ENCODE results near the gene THADA.
"Not testable (repeated sequence)": the region's sequence is repeated elsewhere in the genome, so short reads cannot be mapped to it uniquely, and the experiment has no call there.

THADA gene

GRCh38 chr2:43448011-43448821, 147.6 kb downstream of the THADA start:
- TF ChIP-seq CTCF (IDR thresholded peaks at IDR 0.05; ENCODE audit: insufficient read depth, low read depth, low read length, missing control alignments), result no peak
- H3K4me3 ChIP-seq (ENCODE audit: low read depth, low read length), result no peak overlapping the region
- DNase-seq (ENCODE audit: low read depth), result no peak

- not testable (repeated sequence) for DNase-seq (ENCODE audit: low read depth)
These were observed 149.1 kb downstream of the THADA start for GRCh38 chr2:43446755-43447154.

GRCh38 chr2:43445781-43446180, 150.1 kb downstream of the THADA start:
- H3K4me3 ChIP-seq (ENCODE audit: low read depth, low read length), result no peak overlapping the region
- DNase-seq (ENCODE audit: low read depth), result no peak
- no peak for TF ChIP-seq CTCF (IDR thresholded peaks at IDR 0.05; ENCODE audit: insufficient read depth, low read depth, low read length, missing control alignments)

More at GRCh38 chr2:43446755-43447154, 149.1 kb downstream of the THADA start:
- not testable (repeated sequence) for H3K4me3 ChIP-seq (ENCODE audit: low read depth, low read length)

GRCh38 chr2:43444989-43445645, 150.7 kb downstream of the THADA start:
- H3K4me3 ChIP-seq (ENCODE audit: low read depth, low read length), result no peak overlapping the region
- TF ChIP-seq CTCF (IDR thresholded peaks at IDR 0.05; ENCODE audit: insufficient read depth, low read depth, low read length, missing control alignments), result no peak
- DNase-seq (ENCODE audit: low read depth), result no peak

- DNase-seq (ENCODE audit: low read depth), result no peak
These were observed 152.6 kb downstream of the THADA start for GRCh38 chr2:43443282-43443681.

GRCh38 chr2:43441195-43441594, 154.6 kb downstream of the THADA start:
- H3K4me3 ChIP-seq (ENCODE audit: low read depth, low read length), result no peak overlapping the region
- no peak for TF ChIP-seq CTCF (IDR thresholded peaks at IDR 0.05; ENCODE audit: insufficient read depth, low read depth, low read length, missing control alignments)
- DNase-seq (ENCODE audit: low read depth), result no peak

More at GRCh38 chr2:43443282-43443681, 152.6 kb downstream of the THADA start:
- no peak for TF ChIP-seq CTCF (IDR thresholded peaks at IDR 0.05; ENCODE audit: insufficient read depth, low read depth, low read length, missing control alignments)
- H3K4me3 ChIP-seq (ENCODE audit: low read depth, low read length), result no peak overlapping the region

- H3K4me3 ChIP-seq (ENCODE audit: low read depth, low read length), result no peak overlapping the region
- no peak for TF ChIP-seq CTCF (IDR thresholded peaks at IDR 0.05; ENCODE audit: insufficient read depth, low read depth, low read length, missing control alignments)
- DNase-seq (ENCODE audit: low read depth), result no peak
These were observed 156.8 kb downstream of the THADA start for GRCh38 chr2:43438858-43439655.

Measured in GM12865 (cell line).